ENCODE data around the gene IFNL1. TPM values are rescaled to one million over a fixed set of nuclear protein-coding genes. Genes with fewer than 3 reads are reported as not detected.

IFNL1 gene
- total RNA-seq, 1 donor from 2014 or later: not detected

- Mint-ChIP-seq H3K27ac (no peak overlapping the region), H3K27me3 (peaks cover 25% of the 10 kb centered on the region), H3K36me3 (ENCODE audit: insufficient read depth) (peaks cover 11% of the 10 kb centered on the region), H3K9me3 (ENCODE audit: low read depth) (no peaks in the 10 kb centered on the region), H3K4me1 (ENCODE audit: low read depth) (peaks cover 6% of the 10 kb centered on the region), H3K4me3 (ENCODE audit: low read depth) (no peak overlapping the region)
- TF ChIP-seq CTCF (IDR thresholded peaks at IDR 0.05; ENCODE audit: unreplicated experiment): no peak
- no peak for DNase-seq (ENCODE audit: low spot score, unreplicated experiment)
Observed at GRCh38 chr19:39315933-39316332, 19.7 kb downstream of the IFNL1 start.

GRCh38 chr19:39316627-39317321 is 20.6 kb downstream of the IFNL1 start:
- Mint-ChIP-seq H3K4me1 (ENCODE audit: low read depth) (peaks cover 9% of the 10 kb centered on the region), H3K9me3 (ENCODE audit: low read depth) (no peaks in the 10 kb centered on the region), H3K4me3 (ENCODE audit: low read depth) (no peak overlapping the region), H3K27me3 (peaks cover 33% of the 10 kb centered on the region), H3K27ac (no peak overlapping the region), H3K36me3 (ENCODE audit: insufficient read depth) (peaks cover 8% of the 10 kb centered on the region)
- no peak for DNase-seq (ENCODE audit: low spot score, unreplicated experiment)
- TF ChIP-seq CTCF (IDR thresholded peaks at IDR 0.05; ENCODE audit: unreplicated experiment): no peak

- H3K4me1 Mint-ChIP-seq (ENCODE audit: low read depth): peaks cover 9% of the 10 kb centered on the region
- H3K36me3 Mint-ChIP-seq (ENCODE audit: insufficient read depth): peaks cover 6% of the 10 kb centered on the region
- H3K27me3 Mint-ChIP-seq: peaks cover 34% of the 10 kb centered on the region
- no peak for DNase-seq (ENCODE audit: low spot score, unreplicated experiment)
- TF ChIP-seq CTCF (IDR thresholded peaks at IDR 0.05; ENCODE audit: unreplicated experiment): no peak
- H3K9me3 Mint-ChIP-seq (ENCODE audit: low read depth): no peaks in the 10 kb centered on the region
- H3K4me3 Mint-ChIP-seq (ENCODE audit: low read depth): no peak overlapping the region
- H3K27ac Mint-ChIP-seq: no peak overlapping the region
Observed at GRCh38 chr19:39317476-39317875, 21.3 kb downstream of the IFNL1 start.

- no peak overlapping the region for H3K27ac Mint-ChIP-seq
- no peak overlapping the region for H3K4me3 Mint-ChIP-seq (ENCODE audit: low read depth)
- TF ChIP-seq CTCF (IDR thresholded peaks at IDR 0.05; ENCODE audit: unreplicated experiment): no peak
- H3K36me3 Mint-ChIP-seq (ENCODE audit: insufficient read depth): peaks cover 5% of the 10 kb centered on the region
- no peak for DNase-seq (ENCODE audit: low spot score, unreplicated experiment)
- H3K4me1 Mint-ChIP-seq (ENCODE audit: low read depth): peaks cover 9% of the 10 kb centered on the region
- peaks cover 40% of the 10 kb centered on the region for H3K27me3 Mint-ChIP-seq
- no peaks in the 10 kb centered on the region for H3K9me3 Mint-ChIP-seq (ENCODE audit: low read depth)
Observed at GRCh38 chr19:39318071-39318470, 21.9 kb downstream of the IFNL1 start.

- DNase-seq (ENCODE audit: low spot score, unreplicated experiment): no peak
- Mint-ChIP-seq H3K9me3 (ENCODE audit: low read depth) (no peaks in the 10 kb centered on the region), H3K36me3 (ENCODE audit: insufficient read depth) (peaks cover 3% of the 10 kb centered on the region), H3K4me1 (ENCODE audit: low read depth) (peaks cover 9% of the 10 kb centered on the region), H3K27ac (no peak overlapping the region), H3K4me3 (ENCODE audit: low read depth) (peak overlapping the region; percentile 79), H3K27me3 (peaks cover 42% of the 10 kb centered on the region)
- TF ChIP-seq CTCF (IDR thresholded peaks at IDR 0.05; ENCODE audit: unreplicated experiment): no peak
Observed at GRCh38 chr19:39318690-39319089, 22.5 kb downstream of the IFNL1 start.
